K562 (cell line): ENCODE results near the gene DNAAF6. TPM values are rescaled to one million over a fixed set of nuclear protein-coding genes. Genes with fewer than 3 reads are reported as not detected.

Experiments used
- AFF1 ChIP-seq, 2 experiments: fragments of 450-650 bp; IDR thresholded peaks; 2 replicates each; pipeline ENCODE4 v1.6.1; 2018; ENCODE audit warnings: mild to moderate bottlenecking in 2 of 2, low read depth in 1 of 2; ENCODE audit not compliant: partially characterized antibody in 2 of 2
- ATF2 ChIP-seq: sonication (generic); formaldehyde crosslinking; IDR thresholded peaks from 2 replicates; pipeline ENCODE4 v1.8.1; 2022; ENCODE audit warnings: missing genetic modification reagents
- CTCF ChIP-seq, 3 experiments: IDR thresholded peaks in 2 of 3; conservative IDR thresholded peaks in 1 of 3; 2 replicates each; pipeline ENCODE4 v1.5.1; 2011 to 2012; ENCODE audit warnings: low read length in 3 of 3, mild to moderate bottlenecking in 3 of 3, control low read depth in 2 of 3, improper control_type of control experiment in 1 of 3, inconsistent platforms in 1 of 3, low read depth in 1 of 3, mixed read lengths in 1 of 3, moderate library complexity in 1 of 3; ENCODE audit not compliant: insufficient read depth in 2 of 3
- GABPB1 ChIP-seq: sonication (generic); formaldehyde crosslinking; IDR thresholded peaks from 2 replicates; pipeline ENCODE4 v1.8.0; 2022; ENCODE audit warnings: mild to moderate bottlenecking, missing genetic modification reagents
- GTF2B ChIP-seq: IDR thresholded peaks from 2 replicates; pipeline ENCODE4 v1.6.1; 2011; ENCODE audit not compliant: insufficient read length; ENCODE audit errors: extremely low read depth
- HNRNPH1 ChIP-seq: fragments of 200-400 bp; formaldehyde crosslinking; optimal IDR thresholded peaks from 2 replicates; pipeline ENCODE3; 2017; ENCODE audit warnings: low read depth, mild to moderate bottlenecking, low read length, moderate library complexity
- IFI16 ChIP-seq: fragments of 250-450 bp; sonication (Bioruptor Pico); IDR thresholded peaks from 2 replicates; pipeline ENCODE4 v2.1.2; 2022; ENCODE audit warnings: mild to moderate bottlenecking, inconsistent platforms
- IRF1 ChIP-seq: sonication (generic); formaldehyde crosslinking; IDR thresholded peaks from 2 replicates; pipeline ENCODE4 v1.8.0; 2022; ENCODE audit warnings: missing genetic modification reagents, mild to moderate bottlenecking, borderline replicate concordance
- LARP7 ChIP-seq: fragments of 450-650 bp; IDR thresholded peaks from 2 replicates; pipeline ENCODE4 v1.6.1; 2016
- MAZ ChIP-seq, 2 experiments: fragments of 450-650 bp in 1 of 2; sonication (generic) in 1 of 2; formaldehyde crosslinking; IDR thresholded peaks in 1 of 2; conservative IDR thresholded peaks in 1 of 2; 2 replicates each; pipeline versions ENCODE4 v1.4.0 to v1.5.0; 2020; ENCODE audit warnings: mild to moderate bottlenecking in 1 of 2, missing genetic modification reagents in 1 of 2
- SIRT6 ChIP-seq: IDR thresholded peaks from one replicate; pipeline ENCODE4 v1.6.1; 2012; ENCODE audit warnings: low read depth, mild to moderate bottlenecking, control low read depth, inconsistent platforms, low read length, moderate library complexity
- SPI1 ChIP-seq: IDR thresholded peaks from 2 replicates; pipeline ENCODE4 v1.6.1; 2011; ENCODE audit warnings: low read depth, low read length, control low read depth, borderline replicate concordance
- ZNF740 ChIP-seq, 3 experiments: fragments of 200-800 bp in 1 of 3; sonication (Bioruptor generic) in 1 of 3; sonication (generic) in 1 of 3; formaldehyde crosslinking in 1 of 3; IDR thresholded peaks; 2 replicates each; pipeline versions ENCODE4 v1.6.1 to v1.8.0; 2016 to 2022; ENCODE audit warnings: mild to moderate bottlenecking in 2 of 3, missing compliant biosample characterization in 2 of 3, missing genetic modification characterization in 2 of 3, missing genetic modification reagents in 1 of 3
- polyA plus RNA-seq, 8 experiments: library from polyadenylated mRNA; depleted of rRNA in 4 of 8; stranded (reverse) in 5 of 8; unstranded in 3 of 8; fragments of >200 nt; fragmentation: Nextera tagmentation in 2 of 8; fragmentation: Illumina TruSeq in 1 of 8; extraction: Ambion mirVana in 2 of 8; extraction: Trizol in 1 of 8; gene quantifications; 2 replicates each; pipeline versions ENCODE4 v1.2.1 to v1.2.3, GENCODE V29; 2011 to 2014; ENCODE audit warnings: inconsistent platforms in 1 of 8, missing spikeins in 1 of 8
- total RNA-seq, 7 experiments: library from RNA; depleted of rRNA in 6 of 7; stranded (reverse); fragments of >200 nt in 6 of 7; fragmentation: Illumina TruSeq in 2 of 7; extraction: Trizol in 2 of 7; gene quantifications; 2 replicates each; pipeline versions ENCODE4 v1.2.1 to v1.2.3, GENCODE V29; 2011 to 2021; ENCODE audit warnings: low replicate concordance in 1 of 7

The DNAAF6 gene
- total and polyA plus RNA-seq, 9 of the 15 experiments (the other 6 are each of a cell fraction or from before 2014, with no cell fraction given) = 0.04 to 0.17 (median 0.14) TPM; not detected in 4

GRCh38 chrX:107205770-107206696 lies at the start of gene DNAAF6, which contains the start of gene NUP62CL (continued):
- TF ChIP-seq AFF1 (IDR thresholded peaks at IDR 0.05; ENCODE audit: low read depth in 1 of 2, partially characterized antibody in 2 of 2) (no peak), IRF1 (CRISPR knock-in tag) (no peak), ATF2 (CRISPR knock-in tag) (no peak), IFI16 (CRISPR knock-in tag) (no peak), SIRT6 (no peak), SPI1 (no peak), HNRNPH1 (no peak), CTCF (IDR thresholded peaks at IDR 0.05 in 2 of 3, conservative IDR thresholded peaks at IDR 0.05 in 1 of 3; ENCODE audit: insufficient read depth in 2 of 3, low read depth in 1 of 3, low read length in 3 of 3) (no peak), GTF2B (no peak), LARP7 (no peak), ZNF740 (CRISPR knock-in tag; IDR thresholded peaks at IDR 0.05) (no peak), ZNF740 (tag; IDR thresholded peaks at IDR 0.05) (no peak), GABPB1 (CRISPR knock-in tag) (no peak), MAZ (CRISPR knock-in tag; conservative IDR thresholded peaks at IDR 0.05 in 1 of 2, IDR thresholded peaks at IDR 0.05 in 1 of 2) (no peak)
